Measurements from ENCODE around the gene FAM83E.

FAM83E gene

GRCh38 chr19:48627865-48628314, 13.0 kb upstream of the FAM83E start:
- no peak for DNase-seq

GRCh38 chr19:48627201-48627864, 12.5 kb upstream of the FAM83E start:
- DNase-seq = no peak

- no peak for DNase-seq
Measured at GRCh38 chr19:48625891-48626327, 11.0 kb upstream of the FAM83E start.

- DNase-seq = no peak
Measured at GRCh38 chr19:48624791-48625723, 10.2 kb upstream of the FAM83E start.

- peak; percentile 97 for DNase-seq
Measured at GRCh38 chr19:48624067-48624594, 9.3 kb upstream of the FAM83E start.

DNA sequence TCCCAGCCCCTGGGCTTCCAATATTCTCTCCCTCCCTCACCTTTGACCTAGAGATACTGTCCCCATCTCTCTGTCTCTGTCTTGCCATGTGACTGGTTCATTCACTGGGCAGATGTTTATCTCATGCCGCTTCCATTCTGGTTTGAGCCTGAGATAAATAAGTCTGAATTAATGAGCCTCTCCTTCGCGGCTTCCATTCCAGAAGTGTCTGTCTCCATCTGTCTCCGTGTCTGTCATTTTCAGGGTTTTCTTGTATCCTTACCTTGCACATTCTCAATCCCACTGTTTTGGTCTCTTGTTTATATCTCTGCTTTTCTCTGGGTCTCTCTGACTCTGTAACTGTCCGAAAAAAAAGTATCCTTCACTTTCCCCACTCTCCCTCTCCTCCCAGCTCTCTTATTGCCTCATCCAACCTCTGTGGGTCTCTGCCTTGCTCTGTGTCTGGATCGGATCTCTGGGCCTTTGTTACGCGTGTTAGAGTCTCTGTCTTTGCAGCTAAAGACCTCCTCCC, 8.7 kb upstream of the FAM83E start:
- no peak for DNase-seq

- no peak for DNase-seq
Measured at GRCh38 chr19:48619692-48620585, 5.1 kb upstream of the FAM83E start.

GRCh38 chr19:48618916-48619691, 4.2 kb upstream of the FAM83E start, which contains the start of the genes RPL18 and SPHK2:
RPL18 (minus strand) TSS chr19:48619178; CDS start chr19:48619143, 35 bp downstream.
SPHK2 (plus strand) TSS chr19:48619506; CDS start chr19:48620515, 1,009 bp downstream.
- peak; percentile 98 for DNase-seq

GRCh38 chr19:48618278-48618915, 3.5 kb upstream of the FAM83E start:
- no peak for DNase-seq

GRCh38 chr19:48617146-48617937, 2.5 kb upstream of the FAM83E start:
- no peak for DNase-seq

- DNase-seq = peak; percentile 32
Measured at GRCh38 chr19:48616491-48617056, 1.7 kb upstream of the FAM83E start.

- DNase-seq = peak; percentile 30
Measured at GRCh38 chr19:48616041-48616436, 1.2 kb upstream of the FAM83E start.

DNA sequence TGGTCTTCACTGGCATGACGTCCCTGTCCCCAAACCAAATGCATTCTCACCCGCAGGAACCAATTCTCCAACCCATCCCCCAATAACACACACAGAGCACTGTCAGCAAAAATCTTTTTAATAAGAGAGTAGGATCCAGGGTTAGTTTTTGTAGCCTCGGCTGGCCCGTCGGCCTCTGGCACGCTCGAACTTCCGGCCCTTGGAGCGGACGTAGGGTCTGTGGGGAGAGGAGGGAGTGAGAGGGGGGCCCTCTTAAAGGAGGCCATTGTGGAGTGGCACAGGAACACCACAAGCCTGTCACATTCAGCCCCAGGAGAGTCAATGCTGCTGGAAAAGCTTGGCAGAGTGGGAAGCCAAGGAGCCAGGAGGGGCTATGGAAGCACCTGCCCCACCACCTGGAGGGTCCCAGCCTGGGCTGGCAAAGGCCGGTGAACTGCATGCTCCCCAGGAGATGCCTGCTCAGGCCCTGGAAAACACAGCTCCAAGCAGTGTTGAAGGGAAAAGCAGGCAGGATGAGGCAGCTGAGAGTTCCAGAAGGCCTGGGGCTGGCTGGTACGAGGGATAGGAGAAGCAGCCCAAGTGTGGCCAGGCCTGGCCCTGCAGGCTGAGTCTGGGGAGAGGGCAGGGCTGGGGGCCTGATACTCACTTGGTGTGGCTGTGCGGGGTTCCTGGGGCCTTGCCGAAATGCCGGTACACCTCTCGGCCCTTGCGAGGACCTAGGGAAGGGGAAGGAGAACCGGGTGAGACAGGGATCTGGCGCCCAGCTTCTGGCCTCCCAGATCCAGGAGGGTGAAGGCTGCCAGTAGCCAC, 560 bp upstream of the FAM83E start:
- no peak for DNase-seq

DNA sequence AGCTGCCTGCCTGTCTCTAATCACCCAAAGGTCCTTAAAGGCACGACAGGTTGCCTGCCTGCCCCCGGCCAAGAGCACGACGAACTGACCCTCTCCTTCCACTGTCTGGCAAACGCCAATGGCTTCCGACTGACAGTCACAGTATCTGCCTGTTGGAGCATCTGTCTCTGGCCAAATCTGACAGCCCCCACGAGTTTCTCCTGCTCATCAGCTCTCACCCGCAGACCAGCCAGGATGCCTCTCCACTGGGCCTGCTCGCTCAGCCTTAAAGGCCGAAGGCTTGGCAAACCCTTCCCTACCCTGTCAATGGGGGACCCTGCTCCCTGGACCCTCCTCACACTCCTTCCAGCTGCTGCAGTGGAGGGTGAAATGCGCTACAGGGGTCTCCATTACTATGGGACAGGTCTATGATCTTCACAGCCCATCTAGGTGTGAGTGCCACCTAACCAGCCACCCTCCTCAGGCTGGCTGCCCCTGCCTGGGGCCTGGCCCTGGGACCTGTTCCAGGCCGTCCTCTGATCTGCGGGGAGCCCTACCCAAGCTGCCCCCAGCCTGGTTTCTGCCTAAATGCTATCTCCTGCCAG, 932 bp downstream of the FAM83E start:
- no peak for DNase-seq

GRCh38 chr19:48613024-48613851, 1.6 kb downstream of the FAM83E start:
- no peak for DNase-seq

GRCh38 chr19:48611872-48612271, 3.0 kb downstream of the FAM83E start:
- no peak for DNase-seq

DNA sequence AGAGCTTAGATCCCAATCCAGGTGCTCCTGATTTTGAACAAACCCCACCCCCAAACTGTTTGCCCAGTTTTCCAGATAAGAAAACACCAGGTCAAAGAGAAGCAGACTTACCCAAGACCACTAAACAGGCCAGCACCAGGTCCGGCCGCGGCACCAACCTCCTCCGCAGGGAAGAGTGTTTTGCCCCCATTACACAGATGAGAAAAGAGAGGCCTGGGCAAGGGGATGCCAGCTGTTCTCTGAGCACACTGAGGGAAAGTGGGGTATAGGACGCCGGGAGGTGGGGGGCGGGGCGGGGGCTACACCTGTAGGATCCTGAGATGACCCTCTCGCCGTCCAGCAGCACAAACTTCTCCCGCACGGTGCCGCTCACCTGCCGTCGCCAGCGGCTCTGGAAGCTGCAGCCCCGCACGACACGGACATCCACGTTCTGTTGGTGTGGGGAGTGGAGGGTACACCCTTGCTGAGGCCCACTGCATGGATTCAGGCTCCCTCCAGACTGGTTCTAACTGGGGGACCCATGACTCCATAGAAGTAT, 5.2 kb downstream of the FAM83E start:
- no peak for DNase-seq

All from CD4-positive, alpha-beta T cell treated with Interleukin-21 for 1 hour (primary cell).